GM18858 (cell line): Measurements from ENCODE around the gene SETD1A.

ENCODE experiments used
- ATAC-seq: cut with Tn5 transposase; IDR thresholded peaks from one replicate; pipeline ENCODE4 v1.9.1; 2021; ENCODE audit not compliant: unreplicated experiment

SETD1A gene

DNA sequence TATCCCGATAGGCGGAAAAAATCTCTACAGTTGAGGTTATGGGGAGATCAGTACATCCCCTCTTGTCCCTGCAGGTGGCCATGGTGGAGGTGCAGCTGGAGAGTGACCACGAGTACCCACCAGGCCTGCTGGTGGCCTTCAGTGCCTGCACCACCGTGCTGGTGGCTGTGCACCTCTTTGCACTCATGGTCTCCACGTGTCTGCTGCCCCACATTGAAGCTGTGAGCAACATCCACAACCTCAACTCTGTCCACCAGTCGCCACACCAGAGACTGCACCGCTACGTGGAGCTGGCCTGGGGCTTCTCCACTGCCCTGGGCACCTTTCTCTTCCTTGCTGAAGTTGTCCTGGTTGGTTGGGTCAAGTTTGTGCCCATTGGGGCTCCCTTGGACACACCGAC is 4.4 kb upstream of the SETD1A start:
- no peak for ATAC-seq

DNA sequence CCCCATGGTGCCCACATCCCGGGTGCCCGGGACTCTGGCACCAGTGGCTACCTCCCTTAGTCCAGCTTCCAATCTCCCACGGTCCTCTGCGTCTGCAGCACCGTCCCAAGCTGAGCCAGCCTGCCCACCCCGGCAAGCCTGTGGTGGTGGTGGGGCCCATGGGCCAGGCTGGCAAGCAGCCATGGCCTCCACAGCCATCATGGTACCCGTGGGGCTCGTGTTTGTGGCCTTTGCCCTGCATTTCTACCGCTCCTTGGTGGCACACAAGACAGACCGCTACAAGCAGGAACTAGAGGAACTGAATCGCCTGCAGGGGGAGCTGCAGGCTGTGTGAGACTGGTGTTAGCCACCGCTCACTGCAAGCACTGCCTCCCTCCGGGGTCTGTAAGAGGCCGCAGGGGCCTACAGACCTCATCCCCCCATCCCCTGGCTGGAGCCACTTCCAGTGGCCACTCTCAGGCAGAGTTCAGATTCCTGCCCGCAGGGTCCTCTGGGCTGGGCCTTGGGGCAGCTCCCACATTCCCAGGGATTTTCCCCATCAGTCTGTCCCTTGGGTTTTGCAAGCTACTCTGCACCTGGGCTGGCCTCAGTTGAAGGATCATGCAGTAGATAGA is 3.9 kb upstream of the SETD1A start:
- no peak for ATAC-seq

DNA sequence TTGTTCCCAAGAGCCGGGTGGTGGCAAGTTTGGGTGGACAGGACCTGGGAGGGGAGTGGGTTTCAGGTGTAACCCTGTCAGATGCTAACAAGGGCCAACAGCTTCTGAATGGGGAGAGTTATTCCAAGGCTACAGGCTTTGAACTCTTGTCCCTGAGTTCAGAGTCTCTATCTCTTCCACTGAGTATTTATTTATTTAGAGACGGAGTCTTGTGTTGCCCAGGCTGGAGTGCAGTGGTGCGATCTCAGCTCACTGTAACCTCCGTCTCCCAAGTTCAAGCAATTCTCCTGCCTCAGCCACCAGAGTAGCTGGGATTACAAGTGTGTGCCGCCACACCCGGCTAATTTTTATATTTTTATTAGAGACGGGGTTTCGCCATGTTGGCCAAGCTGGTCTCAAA is 2.6 kb upstream of the SETD1A start:
- no peak for ATAC-seq

DNA sequence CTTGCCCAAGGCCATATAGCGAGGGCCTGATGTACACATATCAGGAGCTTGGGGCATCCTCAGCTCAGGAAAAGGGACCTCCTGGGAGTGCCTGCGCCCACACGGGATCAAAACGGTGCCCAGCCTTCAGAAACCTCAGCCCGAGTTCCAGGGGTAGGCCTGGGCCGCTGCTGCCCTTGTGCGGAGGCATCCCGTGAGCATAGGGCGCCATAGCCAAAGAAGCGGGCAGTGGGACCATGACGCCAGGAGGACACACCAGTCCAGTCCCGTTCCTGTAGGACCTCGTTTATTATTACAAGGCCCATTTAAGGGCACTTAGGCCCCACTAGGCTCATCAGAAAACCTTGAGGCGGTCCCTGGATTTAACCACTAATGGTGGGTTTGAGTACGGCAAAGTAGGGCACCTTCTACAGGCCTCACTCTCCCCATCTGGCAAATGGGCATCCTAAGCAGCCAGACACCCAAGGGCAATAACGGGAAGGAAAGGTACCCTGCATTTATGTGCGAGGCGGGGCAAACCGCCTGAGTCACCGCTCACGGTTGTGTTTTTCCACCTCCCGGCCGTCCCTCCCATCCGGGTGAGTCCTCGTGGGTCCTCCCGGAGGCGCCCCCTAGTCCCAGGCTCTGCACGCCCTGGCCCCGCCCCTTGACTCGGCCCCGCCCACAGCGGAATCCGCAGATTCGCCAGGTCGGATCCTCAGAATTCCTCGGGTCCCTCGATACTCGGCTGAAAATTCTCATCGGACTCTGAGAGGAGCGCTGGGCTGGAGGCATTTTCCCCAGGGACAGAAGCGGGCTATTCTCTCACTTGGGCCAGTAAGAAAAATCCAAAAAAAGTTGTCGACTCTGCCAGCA is 726 bp upstream of the SETD1A start:
- no peak for ATAC-seq

DNA sequence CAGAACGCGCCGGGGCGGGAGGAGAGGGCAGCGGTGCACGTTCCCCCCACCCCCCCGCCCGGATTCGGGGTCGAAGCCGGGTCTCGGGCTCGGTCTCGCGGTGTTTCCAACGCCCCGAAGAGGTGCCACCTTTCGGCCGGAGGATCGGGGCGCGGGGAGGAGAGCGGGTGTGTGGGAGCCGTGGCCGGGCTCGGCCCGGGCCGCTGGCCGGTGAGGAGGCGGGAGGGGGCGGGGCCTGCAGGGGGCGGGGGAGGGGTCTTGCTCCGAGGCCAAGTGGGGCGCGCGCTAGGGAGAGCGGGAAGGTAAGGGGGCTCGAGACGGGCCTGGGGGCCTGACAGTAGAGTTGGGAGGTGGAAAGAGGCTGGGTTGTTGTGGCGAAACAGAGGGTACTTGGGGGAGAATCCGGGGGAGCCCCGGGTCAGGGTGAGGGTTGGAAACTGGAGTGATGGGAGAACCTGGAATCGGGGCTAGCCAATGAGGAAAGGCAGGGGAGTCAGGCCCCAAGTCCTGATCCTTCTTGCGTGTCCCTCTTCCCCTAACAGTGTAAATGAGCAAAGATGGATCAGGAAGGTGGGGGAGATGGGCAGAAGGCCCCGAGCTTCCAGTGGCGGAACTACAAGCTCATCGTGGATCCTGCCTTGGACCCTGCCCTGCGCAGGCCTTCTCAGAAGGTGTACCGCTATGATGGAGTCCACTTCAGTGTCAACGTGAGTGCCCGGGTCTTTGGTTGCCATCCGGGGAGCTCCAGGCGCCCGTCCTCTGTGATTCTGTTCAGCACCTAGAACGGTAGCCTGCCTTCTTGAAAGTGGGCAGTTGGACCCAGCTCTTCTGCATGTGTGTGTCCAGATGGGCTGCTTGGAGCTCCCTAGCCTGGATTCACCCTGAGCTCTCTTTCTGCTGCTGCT is 873 bp downstream of the SETD1A start:
- ATAC-seq = peak; percentile 1

DNA sequence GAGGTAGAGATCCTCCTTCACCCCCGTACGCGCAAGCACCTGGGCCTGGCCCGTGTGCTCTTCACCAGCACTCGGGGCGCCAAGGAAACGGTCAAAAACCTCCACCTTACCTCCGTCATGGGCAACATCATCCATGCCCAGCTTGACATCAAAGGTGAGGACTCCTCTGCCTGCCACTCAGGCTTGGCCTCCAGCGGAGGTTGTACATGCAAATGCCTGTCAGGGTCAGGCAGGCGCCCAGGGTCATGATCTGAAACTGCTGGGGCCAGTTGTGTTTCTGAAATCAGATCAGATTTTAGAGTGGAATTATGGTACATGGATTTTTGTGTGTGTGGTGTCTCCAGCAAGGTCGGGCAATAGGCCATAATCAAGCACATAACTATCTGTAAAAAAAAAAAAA is 3.8 kb downstream of the SETD1A start:
- no peak for ATAC-seq

DNA sequence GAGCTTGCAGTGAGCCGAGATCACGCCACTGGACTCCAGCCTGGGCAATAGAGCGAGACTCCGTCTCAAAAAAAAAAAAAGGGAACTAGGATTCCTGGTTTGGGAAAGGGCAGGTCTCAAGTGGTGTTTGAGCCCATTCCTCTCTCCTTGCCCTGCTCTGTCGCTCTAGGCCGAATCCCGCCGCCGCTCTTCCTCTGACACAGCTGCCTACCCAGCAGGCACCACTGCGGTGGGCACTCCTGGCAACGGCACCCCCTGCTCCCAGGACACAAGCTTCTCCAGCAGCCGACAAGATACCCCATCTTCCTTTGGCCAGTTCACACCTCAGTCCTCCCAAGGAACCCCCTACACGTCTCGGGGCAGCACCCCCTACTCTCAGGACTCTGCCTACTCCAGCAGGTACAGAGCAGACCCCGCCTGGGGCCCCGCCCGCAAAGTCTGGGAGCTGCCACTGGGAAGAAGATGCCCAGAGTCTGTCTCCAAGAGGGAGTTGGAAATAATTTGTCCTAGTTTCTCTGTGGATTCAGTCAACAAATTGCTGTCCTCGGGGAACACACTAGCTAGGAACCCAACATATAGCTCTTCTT is 6.5 kb downstream of the SETD1A start:
- ATAC-seq = no peak

DNA sequence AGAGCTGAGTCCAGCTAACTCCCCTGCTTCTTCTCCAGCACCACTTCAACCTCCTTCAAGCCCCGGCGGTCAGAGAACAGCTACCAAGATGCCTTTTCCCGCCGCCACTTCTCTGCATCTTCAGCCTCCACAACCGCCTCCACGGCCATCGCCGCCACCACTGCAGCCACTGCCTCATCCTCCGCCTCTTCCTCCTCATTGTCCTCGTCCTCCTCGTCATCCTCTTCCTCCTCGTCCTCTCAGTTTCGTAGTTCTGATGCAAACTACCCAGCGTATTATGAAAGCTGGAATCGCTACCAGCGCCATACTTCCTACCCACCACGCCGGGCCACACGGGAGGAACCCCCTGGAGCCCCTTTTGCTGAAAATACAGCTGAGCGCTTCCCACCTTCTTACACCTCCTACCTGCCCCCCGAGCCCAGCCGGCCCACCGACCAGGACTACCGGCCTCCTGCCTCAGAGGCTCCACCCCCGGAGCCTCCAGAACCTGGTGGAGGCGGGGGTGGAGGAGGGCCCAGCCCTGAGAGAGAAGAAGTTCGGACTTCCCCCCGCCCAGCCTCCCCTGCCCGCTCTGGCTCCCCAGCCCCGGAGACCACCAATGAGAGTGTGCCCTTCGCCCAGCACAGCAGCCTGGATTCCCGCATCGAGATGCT is 7.1 kb downstream of the SETD1A start:
- no peak for ATAC-seq

DNA sequence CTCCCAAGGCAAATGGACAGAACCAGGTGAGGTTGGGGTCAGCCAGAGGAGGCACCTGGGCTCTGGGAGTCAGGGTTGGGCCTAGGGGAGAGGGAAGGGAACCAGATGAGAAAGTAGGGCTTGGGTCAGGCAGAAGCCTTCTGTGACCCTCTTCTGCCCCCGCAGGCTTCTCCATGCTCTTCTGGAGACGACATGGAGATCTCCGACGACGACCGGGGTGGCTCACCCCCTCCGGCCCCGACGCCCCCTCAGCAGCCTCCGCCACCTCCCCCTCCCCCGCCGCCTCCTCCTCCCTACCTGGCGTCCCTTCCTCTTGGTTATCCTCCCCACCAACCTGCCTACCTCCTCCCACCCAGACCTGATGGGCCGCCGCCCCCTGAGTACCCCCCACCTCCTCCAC is 7.9 kb downstream of the SETD1A start:
- no peak for ATAC-seq

DNA sequence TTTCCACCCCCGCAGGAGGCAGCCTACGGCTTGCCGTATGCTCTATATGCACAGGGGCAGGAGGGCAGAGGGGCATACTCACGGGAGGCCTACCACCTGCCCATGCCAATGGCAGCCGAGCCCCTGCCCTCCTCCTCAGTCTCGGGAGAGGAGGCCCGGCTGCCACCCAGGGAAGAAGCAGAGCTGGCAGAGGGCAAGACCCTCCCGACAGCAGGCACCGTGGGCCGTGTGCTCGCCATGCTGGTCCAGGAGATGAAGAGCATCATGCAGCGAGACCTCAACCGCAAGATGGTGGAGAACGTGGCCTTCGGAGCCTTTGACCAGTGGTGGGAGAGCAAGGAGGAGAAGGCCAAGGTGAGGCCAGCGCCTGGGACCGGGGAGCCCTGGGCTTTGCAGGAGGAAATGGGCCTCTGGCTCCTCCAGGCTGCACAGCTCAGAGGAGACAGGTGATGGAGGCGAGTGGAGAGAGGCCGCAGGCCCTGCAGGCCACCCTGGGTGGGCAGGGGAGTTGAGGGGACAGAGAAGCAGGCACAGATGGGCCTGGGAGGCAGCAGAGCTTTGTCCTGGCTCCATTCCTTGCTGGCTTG is 8.6 kb downstream of the SETD1A start:
- ATAC-seq = no peak

DNA sequence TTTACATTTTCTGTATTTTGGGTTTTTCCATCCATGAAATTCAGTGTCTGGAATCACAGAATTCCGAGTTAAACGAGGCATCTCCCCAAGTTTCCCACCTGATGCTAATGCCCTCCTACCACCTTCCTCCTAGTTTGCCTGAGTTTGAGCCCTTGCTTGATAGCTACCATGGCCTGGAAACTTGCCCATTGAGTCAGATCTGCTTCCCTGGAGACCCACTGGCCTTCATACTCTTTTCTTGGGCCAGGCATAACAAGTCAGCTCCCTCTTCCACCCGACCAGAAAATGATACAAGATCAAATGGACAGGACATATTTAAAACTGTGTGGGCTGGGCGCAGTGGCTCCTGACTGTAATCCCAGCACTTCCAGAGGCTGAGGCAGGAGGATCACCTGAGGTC is 10.2 kb downstream of the SETD1A start:
- no peak for ATAC-seq

DNA sequence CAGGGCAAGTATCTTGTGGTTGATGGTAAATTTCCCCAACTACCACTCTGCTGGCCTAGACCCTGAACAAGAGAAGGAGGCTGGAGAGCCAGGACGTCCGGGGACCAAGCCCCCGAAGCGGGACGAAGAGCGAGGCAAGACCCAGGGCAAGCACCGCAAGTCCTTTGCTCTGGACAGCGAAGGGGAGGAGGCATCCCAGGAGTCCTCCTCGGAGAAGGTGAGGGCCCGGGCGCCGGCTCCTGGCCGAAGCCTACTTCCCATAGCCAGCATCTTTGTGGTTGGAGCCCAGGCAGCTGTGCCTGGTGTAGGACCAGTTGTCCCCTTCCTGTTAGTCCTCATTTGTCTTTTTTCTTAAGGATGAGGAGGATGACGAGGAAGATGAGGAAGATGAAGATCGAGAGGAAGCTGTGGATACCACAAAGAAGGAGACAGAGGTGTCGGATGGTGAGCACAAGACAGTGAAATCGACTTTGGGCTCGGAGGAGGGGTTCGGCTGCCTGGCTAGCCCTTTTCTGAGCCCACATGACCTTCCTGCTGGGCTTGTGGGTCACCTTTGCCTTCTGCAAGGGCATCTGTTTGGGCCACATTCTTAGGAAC is 11.8 kb downstream of the SETD1A start:
- no peak for ATAC-seq

DNA sequence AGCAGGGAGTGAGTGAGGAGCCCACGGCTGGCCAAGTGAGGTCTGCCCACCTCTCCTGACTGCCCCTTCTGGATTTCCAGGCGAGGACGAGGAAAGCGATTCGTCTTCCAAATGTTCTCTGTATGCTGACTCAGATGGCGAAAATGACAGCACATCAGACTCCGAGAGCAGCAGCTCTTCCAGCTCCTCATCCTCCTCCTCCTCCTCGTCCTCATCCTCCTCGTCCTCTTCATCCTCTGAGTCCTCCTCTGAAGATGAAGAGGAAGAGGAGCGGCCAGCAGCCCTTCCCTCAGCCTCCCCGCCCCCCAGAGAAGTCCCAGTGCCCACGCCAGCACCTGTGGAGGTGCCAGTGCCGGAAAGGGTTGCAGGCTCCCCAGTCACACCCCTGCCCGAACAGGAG is 13.7 kb downstream of the SETD1A start:
- no peak for ATAC-seq

DNA sequence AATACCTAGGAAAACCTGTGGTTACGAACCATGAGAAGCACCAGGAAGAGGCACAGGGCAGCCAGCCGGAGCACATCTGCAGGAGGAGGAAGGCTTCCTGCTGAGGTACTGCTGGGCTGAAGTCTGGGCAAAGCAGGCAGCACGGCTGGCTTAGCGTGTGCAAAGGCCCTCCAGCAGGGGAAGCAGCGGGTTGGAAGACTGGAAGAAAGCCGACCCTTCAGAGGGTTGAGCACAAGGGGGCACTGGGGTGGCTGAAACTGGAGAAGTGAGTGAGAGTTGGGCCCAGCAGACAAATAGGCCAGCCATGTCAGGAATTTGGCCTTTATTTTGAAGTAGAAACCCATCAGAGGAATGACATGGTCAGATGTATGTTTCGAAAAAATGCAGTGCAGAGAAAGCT is 15.3 kb downstream of the SETD1A start:
- ATAC-seq = no peak

DNA sequence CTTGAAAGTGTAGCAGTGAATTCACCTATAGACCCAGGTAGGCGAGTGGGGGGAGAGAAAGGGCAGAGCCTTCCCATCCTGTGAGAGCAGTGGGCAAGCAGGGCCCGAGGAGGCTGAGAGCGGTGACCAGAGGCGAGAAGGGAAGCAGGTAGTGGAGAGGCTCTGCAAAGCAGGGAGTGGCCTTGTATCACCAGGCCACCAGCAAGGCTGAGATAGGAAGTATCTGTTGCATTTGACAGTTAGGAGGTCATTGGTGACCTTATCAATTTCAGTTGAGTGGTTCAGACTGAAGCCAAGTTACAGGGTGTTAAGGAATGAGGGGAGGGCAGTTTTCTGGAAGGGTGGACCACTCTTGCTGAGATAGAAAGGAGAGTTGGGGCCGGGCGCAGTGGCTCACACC is 16.8 kb downstream of the SETD1A start:
- ATAC-seq = no peak

DNA sequence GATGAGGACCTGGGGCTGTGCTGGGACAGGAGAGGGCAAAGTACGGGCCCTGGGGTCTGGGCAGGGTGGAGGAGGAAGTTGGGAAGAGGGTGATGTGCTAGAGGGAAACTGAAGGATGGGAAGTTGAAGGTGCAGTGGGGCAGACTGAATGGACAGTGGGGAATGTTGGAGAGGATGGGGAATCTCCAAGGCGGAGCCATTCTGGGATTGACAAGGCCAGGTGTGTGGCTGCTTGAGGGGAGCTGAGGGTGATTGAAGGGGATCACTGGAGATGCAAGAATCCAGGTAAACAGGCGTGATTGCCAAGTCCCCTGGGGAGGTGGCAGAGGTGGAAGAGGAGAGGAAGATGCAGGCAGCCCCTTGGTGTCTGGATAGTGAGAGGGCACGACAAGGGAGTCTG is 18.9 kb downstream of the SETD1A start:
- ATAC-seq = no peak

DNA sequence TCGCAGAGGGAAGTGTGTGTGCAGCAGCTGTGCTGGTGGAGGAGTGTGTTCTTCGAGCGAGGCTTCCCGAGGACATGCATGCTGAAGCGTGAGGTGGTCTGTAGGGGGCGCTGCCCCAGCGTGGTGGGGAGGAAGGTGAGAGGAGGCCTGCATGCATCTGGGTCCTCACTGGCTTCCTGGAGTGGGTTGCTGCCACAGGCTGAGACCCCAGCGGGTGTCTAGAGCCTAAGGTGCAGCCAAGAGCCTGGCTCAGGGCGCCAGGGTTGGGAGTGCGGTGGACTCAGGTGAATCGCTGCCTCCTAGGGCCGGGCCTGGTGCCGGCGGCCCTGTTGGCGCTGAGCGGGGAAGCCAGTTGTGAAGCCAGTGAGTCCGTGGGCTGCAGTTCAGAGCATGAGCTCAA is 19.9 kb downstream of the SETD1A start:
- no peak for ATAC-seq

DNA sequence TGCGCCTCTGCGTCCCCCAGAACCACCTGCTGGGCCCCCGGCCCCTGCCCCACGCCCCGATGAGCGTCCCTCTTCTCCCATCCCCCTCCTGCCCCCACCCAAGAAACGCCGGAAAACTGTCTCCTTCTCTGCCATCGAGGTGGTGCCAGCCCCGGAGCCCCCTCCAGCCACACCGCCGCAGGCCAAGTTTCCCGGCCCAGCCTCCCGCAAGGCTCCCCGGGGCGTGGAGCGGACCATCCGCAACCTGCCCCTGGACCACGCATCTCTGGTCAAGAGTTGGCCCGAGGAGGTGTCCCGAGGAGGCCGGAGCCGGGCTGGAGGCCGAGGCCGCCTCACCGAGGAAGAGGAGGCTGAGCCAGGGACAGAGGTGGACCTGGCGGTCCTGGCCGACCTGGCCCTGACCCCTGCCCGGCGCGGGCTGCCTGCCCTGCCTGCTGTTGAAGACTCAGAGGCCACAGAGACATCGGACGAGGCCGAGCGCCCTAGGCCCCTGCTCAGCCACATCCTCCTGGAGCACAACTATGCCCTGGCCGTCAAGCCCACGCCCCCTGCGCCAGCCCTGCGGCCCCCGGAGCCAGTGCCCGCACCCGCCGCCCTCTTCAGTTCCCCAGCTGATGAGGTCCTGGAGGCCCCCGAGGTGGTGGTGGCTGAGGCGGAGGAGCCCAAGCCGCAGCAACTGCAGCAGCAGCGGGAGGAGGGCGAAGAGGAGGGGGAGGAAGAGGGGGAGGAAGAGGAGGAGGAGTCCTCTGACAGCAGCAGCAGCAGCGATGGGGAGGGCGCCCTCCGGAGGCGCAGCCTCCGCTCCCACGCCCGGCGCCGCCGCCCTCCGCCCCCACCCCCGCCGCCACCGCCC is 21.8 kb downstream of the SETD1A start:
- ATAC-seq = no peak

DNA sequence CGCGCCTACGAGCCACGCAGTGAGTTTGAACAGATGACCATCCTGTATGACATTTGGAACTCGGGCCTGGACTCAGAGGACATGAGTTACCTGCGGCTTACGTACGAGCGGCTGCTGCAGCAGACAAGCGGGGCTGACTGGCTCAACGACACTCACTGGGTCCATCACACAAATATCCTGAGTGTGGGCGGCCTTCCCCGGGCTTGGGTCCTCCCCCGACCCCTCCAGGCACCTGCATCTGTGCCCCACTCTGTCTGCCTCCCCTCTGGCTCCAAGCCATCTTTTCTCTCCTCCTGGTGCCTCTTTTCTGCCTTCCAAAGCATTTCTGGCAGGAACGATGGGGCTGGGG is 22.4 kb downstream of the SETD1A start:
- ATAC-seq = no peak
